GOT3 (cell line): ENCODE results near the gene LMO2.

Experiments used
- DNase-seq: peaks from one replicate; lab custom pipeline; 2025; ENCODE audit warnings: mixed read lengths; lab: John Stamatoyannopoulos, UW

LMO2 gene

GRCh38 chr11:33913991-33914390 lies 22.1 kb upstream of the LMO2 start:
- DNase-seq: no peak

- DNase-seq: no peak
These were observed 20.8 kb upstream of the LMO2 start for GRCh38 chr11:33912405-33913361.

DNA sequence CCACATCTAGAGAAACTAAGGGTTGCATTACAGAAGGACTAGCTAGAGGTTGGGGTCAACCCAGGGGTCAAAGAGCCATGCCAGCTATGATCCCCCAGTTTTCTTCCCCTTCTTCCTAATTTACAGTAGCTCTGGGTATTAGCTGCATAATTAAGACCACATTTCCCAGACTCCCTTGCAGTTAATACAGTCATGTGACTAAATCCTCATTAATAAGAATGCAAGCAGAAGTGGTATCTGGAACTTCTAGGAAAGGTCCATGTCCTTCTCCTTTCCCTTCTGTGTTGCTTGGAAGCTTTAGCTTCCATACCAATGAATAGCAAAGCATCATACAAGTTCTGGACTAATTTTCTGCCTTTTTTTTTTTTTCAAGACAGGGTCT lies 19.1 kb upstream of the LMO2 start:
- DNase-seq: no peak

- DNase-seq: no peak
These were observed 18.6 kb upstream of the LMO2 start for GRCh38 chr11:33910296-33910957.

GRCh38 chr11:33909552-33909951 lies 17.7 kb upstream of the LMO2 start:
- no peak for DNase-seq

- DNase-seq: no peak
These were observed 17.3 kb upstream of the LMO2 start for GRCh38 chr11:33909150-33909549.

DNA sequence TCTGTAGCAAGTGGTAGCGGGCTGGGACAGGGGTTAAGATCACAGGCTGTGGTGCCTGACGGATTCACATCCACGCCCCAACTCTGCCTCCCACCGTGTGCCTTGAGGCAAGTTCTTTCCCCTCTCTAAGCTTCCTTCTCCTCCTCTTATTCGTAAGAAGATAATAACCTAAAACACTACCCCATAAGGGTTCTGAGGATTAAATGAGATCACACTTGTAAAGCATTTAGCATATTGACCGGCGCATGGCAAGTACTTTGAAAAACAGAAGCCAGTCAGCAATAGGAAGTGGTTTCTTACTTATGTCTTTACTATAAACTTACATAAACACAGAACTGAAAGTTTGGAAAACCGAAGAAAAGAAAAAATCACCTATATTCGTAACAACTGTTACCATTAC lies 15.5 kb upstream of the LMO2 start:
- DNase-seq: no peak

- DNase-seq: no peak
These were observed 14.8 kb upstream of the LMO2 start for GRCh38 chr11:33906484-33907186.

DNA sequence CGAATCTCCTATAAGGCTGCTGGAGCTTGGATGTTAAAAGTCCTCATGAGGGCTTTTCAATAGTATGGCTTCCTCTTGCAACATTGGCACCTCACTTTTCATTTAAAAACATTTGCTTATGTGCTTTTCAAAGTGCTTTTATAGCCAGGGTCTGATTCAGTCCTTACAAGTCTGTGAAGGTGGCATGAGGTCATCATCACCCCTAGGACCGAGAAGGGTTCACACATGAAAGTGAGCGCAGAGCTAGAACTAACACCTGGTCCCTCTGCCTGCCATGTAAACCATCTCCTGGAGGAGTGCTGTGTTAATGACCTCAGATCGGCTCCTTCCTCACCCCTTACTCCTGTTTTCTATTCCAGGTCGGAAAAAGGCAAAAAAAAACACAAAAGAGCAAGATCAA lies 12.2 kb upstream of the LMO2 start:
- no peak for DNase-seq

DNA sequence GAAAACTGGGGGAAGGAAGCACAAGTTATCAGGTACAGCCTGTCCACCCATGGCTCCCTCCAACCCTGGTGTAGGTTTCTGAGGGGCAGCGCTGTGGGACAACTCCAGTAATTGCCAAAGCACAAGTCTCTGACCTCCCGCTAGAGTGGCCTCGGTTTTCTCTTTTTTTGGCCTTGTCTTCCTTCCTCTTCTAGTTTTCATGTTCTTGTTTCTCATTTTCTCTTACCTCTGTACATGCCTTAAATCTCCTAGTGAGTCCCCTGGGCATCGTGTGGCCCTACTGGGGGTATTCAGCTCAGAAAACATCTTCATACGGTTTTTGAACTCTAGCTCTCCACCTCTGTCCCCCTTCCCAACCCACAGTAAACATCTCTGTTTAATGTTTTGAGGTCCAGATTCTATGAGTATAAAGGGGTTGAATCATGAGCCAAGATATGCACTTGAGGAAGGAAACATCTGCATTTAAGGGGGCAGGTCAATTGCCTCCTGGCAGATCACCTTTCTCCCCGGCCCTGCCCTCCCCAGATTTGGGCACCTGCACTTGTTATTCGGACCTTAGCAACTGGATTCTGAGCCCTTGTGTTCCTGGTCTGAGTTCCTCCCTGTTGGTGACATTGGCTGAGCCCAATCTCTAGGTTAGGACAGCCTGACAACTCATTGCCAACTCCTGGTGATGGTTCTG lies 8.4 kb upstream of the LMO2 start:
- no peak for DNase-seq

GRCh38 chr11:33899400-33900037 lies 7.6 kb upstream of the LMO2 start:
- peak; percentile 11 for DNase-seq

DNA sequence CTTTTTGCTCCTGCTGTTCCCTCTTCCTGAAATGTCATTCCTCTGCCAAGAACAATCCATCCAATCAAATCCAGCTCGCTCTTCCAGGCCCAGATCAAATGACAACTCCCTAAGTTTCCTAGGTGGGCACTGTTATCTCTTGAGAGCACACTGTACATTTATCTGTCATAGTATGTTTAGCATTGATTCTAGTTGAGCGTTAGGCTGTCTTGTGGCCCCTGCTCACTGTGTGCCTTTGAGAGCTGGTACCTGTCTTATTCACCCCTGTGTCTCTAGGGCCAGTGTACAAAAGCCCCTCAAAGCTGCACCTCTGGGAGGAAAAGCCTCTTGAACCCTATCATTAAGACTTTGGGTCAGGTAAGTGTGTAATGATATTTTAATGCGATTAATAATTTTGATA lies 7.1 kb upstream of the LMO2 start:
- DNase-seq: no peak

- no peak for DNase-seq
These were observed 6.0 kb upstream of the LMO2 start for GRCh38 chr11:33897761-33898375.

DNA sequence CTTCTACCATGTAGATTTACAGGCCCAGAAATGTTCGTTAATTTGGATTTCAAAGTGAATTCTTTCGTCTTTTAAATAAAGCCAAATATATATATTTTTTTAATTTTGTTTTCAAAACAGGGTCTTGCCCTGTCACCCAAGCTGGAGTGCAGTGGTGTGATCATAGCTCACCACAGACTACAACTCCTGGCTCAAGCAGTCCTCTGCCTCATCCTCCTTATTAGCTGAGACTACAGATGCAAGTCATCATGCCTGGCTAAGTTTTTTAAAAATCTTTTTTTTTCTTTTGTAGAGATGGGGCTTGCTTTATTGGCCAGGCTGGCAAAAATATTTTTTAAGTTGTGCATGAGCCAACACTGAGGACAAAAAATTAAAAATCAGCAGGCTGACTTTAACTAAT lies 5.0 kb upstream of the LMO2 start:
- DNase-seq: no peak

- no peak for DNase-seq
These were observed 3.9 kb upstream of the LMO2 start for GRCh38 chr11:33895752-33896137.

DNA sequence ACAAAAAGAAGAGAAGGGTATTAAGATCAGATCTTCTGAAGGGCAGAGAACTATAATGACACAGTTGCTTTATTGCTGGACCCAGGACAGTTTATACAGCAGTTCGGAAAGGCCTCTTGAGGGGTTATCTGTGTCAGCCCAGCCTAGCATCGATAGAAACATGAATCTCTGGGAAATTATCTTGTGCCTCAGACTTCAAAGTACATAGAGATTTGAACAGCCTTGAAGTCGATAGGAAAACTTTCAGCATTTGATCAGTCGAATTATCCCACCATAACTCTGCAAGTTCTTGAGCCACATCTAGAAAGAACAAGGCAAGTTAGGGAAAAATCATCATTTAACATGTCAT lies 2.5 kb upstream of the LMO2 start:
- DNase-seq: no peak

DNA sequence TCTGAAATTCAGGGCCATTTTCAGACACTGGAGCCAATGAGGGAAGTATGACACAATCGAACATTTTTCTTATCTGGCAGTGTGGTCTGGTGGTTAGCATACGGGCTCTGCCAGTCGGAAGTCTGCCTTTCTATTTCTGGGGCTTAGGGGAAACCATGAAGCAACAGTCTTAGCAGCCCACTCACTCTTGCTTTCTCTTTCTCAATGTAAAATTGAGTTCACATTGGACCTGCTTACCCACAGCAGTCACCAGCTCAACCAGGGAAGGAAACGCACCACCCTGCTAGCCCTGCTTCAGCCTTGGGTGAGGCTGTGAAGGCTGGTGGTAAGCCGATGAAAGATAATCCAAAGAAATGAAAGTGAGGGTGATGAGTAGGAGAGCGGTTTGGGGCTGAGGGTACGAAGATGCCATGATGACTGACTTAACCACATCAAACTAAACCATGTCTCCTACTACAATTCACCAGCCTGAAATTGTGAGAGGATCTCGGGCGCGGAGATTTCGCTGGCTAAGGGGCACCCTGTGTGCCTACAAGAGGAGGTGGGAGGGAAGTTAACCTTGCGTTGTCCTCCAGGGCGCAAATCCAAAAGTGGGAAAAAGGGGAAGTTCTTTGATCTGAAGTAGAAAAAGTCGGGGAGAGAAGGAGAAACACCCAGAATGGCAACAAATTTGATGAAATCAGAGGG lies 2.0 kb upstream of the LMO2 start:
- DNase-seq: no peak

DNA sequence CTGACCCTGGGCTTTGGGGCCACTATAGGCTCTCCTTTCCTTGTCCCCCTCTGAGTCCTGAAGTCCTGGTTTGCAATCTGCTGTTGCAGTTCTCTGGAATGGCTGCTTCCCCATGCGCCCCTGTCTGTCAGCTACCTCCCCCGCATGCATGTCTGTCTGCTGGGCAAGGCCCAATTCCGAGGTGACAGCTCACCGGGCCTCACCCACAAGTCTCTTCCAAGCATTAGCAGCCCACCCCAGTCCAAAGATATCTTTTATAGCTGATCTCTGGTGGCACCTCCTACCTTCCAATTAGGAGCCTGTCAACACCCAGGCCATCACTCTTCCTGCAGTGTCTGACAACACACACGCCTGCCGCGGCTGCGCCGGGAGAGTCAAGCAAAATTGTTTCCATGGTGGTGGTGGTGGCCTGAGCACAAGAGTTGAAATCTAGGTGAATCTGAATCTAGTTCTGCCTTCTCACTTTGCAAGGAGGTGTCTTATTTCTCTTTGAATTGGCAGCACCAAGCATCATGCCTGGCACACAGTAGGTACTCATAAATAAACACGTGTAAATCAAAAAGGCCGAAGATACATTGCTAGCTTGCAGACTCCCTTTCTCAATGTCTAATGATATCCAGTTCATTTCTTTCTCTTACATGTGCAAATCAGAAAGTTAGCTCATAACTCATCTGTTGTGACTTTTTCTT lies 1.2 kb upstream of the LMO2 start:
- DNase-seq: no peak

DNA sequence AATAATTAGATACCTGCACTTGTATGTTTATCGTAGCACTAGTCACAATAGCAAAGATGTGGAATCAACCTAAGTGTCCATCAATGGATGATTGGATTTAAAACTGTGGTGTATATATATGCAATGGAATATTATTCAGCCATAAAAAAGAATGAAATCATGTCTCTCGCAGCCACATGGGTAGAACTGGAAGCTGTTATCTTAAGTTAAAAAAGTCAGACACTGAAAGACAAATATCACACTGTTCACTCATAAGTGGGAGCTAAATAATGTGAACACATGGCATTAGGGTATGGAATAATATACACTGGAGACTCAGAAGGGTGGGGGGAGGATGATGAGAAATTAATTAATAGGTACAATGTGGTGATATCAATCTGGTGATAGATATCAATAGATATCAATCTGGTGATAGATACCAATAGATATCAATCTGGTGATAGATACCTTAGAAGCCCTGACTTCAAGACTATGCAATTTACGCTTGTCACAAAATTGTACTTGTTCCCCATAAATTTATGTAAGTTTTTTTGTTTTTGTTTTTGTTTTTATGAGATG lies 2.0 kb downstream of the LMO2 start:
- DNase-seq: no peak

- DNase-seq: no peak
These were observed 2.6 kb downstream of the LMO2 start for GRCh38 chr11:33889296-33889695.
